T-helper 2 cell (primary cell): ENCODE data around the gene SLC26A8.
A peak's percentile ranks its signal among the peaks of the same experiment; 100 is the strongest.
"Not testable (repeated sequence)": the region's sequence is repeated elsewhere in the genome, so short reads cannot be mapped to it uniquely, and the experiment has no call there.

Experiments
- DNase-seq, 5 experiments: peaks; one replicate each; pipeline versions ENCODE4 v3.0.0 to v3.0.0-alpha.2; 2012 to 2022

Gene SLC26A8

DNA sequence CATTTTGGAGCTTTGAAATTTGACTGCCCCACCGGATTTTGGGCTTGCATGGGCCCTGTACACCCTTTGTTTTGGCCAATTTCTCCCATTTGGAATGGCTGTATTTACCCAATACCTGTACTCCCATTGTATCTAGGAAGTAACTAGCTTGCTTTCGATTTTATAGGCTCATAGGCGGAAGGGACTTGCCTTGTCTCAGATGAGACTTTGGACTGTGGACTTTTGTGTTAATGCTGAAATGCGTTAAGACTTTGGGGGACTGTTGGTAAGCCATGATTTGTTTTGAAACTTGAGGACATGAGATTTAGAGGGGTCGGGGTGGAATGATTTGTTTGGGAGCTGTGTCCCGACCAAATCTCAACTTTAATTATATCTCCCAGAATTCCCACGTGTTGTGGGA lies 83.3 kb downstream of the SLC26A8 start:
- DNase-seq: not testable (repeated sequence)

GRCh38 chr6:35940014-35940413 lies 84.4 kb downstream of the SLC26A8 start:
- DNase-seq: not testable (repeated sequence)

DNA sequence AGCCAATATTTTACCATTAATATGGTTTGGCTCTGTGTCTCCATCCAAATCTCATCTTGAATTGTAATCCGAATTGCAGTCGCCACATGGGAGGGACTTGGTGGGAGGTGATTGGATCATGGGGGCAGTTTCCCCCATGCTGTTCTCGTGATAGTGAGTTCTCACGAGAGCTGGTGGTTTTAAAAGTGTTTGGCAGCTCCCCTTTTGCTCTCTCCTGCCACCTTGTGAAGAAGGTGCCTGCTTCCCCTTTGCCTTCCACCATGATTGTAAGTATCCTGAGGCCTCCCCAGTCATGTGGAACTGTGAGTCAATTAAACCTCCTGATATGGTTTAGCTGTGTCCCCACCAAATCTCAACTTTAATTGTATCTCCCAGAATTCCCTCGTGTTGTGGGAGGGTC lies 85.2 kb downstream of the SLC26A8 start:
- DNase-seq: not testable (repeated sequence)

GRCh38 chr6:35936681-35937359 lies 87.6 kb downstream of the SLC26A8 start:
- DNase-seq: no peak

- DNase-seq: no peak
Measured at GRCh38 chr6:35935469-35935868, 89.0 kb downstream of the SLC26A8 start.

DNA sequence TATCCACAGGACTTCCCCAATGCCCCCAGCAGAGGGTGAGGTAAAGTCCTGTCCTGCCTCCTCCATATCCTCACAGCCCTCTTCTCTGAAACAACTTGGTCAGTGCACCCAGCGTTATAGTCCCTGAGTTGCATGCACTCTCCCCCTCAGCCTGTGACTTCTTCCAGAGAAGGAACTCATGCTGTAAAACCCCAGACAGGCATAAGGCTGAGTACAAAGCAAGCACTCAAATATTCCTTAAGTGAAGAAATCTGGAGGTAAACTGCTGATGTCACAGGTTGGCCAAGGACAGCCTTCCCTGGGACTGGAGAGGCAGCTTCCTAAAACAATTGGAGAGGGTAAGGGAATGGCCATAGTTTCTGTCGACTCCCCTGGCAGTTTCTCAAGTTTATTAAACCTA lies 90.6 kb downstream of the SLC26A8 start:
- no peak for DNase-seq

- not testable (repeated sequence) for DNase-seq
Measured at GRCh38 chr6:35931873-35932272, 92.6 kb downstream of the SLC26A8 start.

DNA sequence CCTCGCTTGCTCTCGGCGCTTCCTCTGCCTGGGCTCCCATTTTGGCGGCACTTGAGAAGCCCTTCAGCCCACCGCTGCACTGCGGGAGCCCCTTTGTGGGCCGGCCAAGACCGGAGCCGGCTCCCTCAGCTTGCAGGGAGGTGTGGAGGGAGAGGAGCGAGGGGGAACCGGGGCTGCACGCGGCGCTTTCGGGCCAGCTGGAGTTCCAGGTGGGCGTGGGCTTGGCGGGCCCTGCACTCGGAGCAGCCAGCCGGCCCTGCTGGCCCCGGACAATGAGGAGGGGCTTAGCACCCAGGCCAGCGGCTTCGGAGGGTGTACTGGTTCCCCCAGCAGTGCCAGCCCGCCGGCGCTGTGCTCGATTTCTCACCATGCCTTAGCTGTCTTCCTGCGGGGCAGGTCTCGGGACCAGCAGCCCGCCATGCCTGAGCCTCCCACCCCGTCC lies 93.3 kb downstream of the SLC26A8 start:
- no peak for DNase-seq

DNA sequence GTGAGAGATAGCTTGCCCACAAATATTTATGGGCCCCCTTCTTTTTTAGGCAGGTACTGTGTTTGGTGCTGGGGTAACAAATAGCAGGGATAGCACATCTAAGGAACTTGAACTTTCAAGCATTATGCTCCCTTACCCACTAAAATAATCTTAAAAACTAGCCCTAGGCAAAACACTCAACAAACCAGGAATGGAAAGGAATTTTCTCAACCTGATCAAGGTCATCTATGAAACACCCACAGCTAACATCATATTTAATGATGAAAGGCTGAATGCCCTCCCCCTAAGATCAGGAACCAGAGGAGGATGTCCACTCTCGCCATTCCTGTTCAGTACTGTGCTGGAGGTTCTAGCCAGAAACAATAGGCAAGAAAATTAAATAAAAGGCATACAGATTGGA lies 94.8 kb downstream of the SLC26A8 start:
- DNase-seq: no peak

DNA sequence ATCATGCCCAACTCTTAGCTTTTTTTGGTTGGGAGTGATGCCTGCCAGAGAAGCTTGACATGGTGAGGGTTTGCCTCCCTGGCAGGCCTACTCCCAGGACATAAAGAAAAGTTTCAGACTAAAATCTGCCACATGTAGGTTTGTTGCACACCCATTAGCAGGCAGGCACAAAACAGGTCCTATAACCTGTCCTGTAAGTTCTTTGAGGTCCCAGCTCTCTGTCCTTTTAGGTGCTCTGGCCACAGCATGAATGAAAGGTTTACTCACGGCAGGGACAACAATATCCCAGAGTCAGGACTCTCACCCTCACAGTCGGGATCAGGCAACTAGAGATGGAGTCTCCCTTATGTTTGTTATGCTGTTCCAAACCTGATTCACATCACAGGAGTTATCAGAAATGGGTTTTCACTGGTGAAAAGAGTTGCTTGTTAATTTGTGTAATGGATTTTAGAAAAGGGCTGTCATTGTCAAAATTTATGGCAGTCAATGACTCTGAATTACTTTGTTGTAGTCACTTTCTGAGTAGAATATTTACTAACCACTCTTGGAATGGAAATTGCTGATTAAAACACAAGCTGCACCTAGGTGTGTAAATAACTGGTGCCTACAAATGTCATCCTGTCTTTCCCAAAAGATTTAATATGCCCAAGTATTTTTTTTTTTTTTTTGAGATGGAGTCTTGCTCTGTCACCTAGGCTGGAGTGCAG lies 97.8 kb downstream of the SLC26A8 start:
- DNase-seq: no peak

DNA sequence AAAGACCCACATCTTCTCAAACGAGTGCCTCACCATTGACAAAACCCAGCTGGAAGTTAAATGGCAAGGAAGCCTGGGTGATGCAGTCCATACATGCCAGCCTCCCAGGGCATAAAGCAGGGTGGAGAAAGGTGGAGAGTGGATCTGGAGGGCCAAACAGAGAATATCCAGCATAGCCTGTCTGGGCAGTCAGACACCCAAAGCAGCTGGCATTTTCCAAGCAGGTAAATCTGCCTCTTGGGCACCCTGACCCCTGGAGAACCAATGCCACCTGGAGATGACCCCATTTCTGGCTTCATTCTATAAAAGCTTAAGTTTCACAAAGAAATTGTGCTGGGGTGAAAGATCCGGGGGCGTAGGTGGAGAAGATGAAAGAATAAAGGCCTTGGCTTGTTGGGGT lies 98.5 kb downstream of the SLC26A8 start:
- DNase-seq: no peak

DNA sequence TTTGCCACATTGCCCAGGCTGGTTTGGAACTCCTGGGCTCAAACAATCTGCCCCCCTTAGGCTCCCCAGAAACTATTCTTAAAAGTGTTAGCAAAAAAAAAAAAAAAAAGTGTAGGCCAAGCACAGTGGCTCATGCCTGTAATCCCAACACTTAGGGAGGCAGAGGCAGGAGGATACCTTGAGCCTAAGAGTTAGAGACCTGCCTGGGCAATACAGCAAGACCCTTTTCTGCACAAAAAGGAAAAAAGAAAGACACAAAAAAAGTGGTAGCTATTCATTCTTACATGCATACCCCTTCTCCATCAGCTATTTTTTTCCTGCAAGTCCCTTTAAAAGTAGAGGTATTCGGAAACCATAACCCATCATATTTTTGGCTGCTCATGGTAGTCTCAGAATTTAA lies 100.3 kb downstream of the SLC26A8 start:
- no peak for DNase-seq

DNA sequence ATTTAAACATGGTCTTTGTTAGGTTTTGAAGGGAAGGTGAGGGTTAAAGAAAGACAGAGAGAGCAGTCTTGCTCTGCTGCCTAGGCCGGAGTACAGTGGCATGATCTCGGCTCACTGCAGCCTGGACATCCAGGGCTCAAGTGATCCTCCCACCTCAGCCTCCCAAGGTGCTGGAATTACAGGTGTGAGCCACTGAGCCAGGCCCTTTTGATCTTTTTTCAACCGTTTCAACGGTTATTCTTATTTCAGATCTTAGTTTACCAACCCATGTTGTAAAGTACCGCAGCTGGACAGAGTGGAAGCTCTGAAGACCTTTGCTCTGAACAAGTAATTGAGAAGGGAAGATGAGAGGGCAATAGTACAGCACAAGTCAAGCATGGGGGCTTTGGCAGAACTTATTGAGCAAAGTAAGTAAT lies 102.3 kb downstream of the SLC26A8 start:
- DNase-seq: no peak

GRCh38 chr6:35920793-35921732 lies 103.4 kb downstream of the SLC26A8 start, which contains the start of gene SRPK1:
SRPK1 (minus strand) TSS chr6:35921098; CDS start chr6:35921056, 42 bp downstream.
- DNase-seq: peak; percentile 70 to 90 (median 76)

- DNase-seq: peak; percentile 11 to 57 (median 43)
Measured at GRCh38 chr6:35919827-35920751, 104.4 kb downstream of the SLC26A8 start.

DNA sequence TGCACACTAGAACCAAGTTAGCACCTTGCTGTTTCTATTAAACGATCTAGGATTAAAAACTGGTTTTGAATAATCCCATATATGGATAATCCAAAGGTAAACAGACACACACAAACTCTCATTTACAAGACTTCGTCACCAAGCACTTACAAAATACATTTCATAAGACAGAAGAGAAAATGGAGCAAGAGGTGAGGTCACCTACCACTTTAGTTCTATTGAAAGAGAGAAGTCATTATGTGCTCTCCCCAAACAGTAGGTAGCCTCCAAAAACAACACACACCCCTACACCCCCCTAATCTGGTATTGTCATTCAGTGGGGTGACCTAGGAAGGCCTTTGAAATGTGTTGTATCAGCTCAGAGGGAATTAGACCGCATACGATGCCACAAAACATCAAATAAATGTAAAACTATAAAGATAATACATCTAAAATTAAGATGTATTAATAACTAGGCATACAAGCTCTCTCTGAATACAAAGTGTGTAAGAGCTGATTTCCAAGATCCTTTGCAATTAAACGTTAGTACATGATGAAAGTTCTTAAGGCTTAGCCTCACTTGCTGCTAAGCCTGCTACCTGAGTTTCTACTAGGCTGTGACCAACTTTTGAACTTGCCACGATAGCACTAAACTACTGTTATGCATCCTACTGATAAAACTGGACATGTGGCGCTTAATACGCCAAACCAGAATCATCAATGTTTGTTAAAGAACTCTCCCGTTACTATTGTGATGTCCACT lies 105.2 kb downstream of the SLC26A8 start:
- peak in 2 of 5 experiments; percentile 1 to 47 for DNase-seq

- DNase-seq: not testable (repeated sequence)
Measured at GRCh38 chr6:35916893-35917292, 107.5 kb downstream of the SLC26A8 start.

GRCh38 chr6:35916056-35916455 lies 108.4 kb downstream of the SLC26A8 start:
- no peak for DNase-seq

- DNase-seq: no peak
Measured at GRCh38 chr6:35914536-35914935, 109.9 kb downstream of the SLC26A8 start.

GRCh38 chr6:35911871-35912653 lies 112.4 kb downstream of the SLC26A8 start:
- DNase-seq: no peak
